ENCODE data around the gene EGLN3. TPM values are rescaled to one million over a fixed set of nuclear protein-coding genes. Genes with fewer than 3 reads are reported as not detected.

The EGLN3 gene
- total RNA-seq, 4 donors from 2014 or later, result 9.4 to 15.7 (median 13.5) TPM

- Histone ChIP-seq H3K4me3 (no peak overlapping the region), H3K27me3 (no peaks in the 10 kb centered on the region), H3K36me3 (peaks cover 0 to 33% of the 10 kb centered on the region in 2 donors), H3K9me3 (no peaks in the 10 kb centered on the region), H3K4me1 (no peaks in the 10 kb centered on the region), H3K27ac (no peak overlapping the region)
- no peak for ATAC-seq
- in situ Hi-C loops (cut with MboI; ENCODE audit: low sequenced_read_pairs in 4 of 4) (no loop called here), intact Hi-C loops (cut with DNase I; ENCODE audit: low total_unique reads) (no loop called here)
- no peak for TF ChIP-seq CTCF (IDR thresholded peaks at IDR 0.05 in 4 of 5, conservative IDR thresholded peaks at IDR 0.05 in 1 of 5)
- no peak for TF ChIP-seq POLR2A (IDR thresholded peaks at IDR 0.05)
- DNase-seq, result no peak
These were observed 25.6 kb downstream of the EGLN3 start for GRCh38 chr14:33925235-33925634.

- ATAC-seq (no peak), DNase-seq (no peak)
- Histone ChIP-seq H3K36me3 (peaks cover 0 to 33% of the 10 kb centered on the region in 2 donors), H3K4me3 (no peak overlapping the region), H3K4me1 (no peaks in the 10 kb centered on the region), H3K27me3 (no peaks in the 10 kb centered on the region), H3K27ac (no peak overlapping the region), H3K9me3 (no peaks in the 10 kb centered on the region)
- TF ChIP-seq POLR2A (IDR thresholded peaks at IDR 0.05) (no peak), CTCF (IDR thresholded peaks at IDR 0.05 in 4 of 5, conservative IDR thresholded peaks at IDR 0.05 in 1 of 5) (no peak)
- in situ Hi-C loops (cut with MboI; ENCODE audit: low sequenced_read_pairs in 4 of 4), result no loop called here
- intact Hi-C loops (cut with DNase I; ENCODE audit: low total_unique reads), result no loop called here
These were observed 26.2 kb downstream of the EGLN3 start for GRCh38 chr14:33924566-33925100.

GRCh38 chr14:33922125-33922524 lies 28.7 kb downstream of the EGLN3 start:
- in situ Hi-C loops (cut with MboI; ENCODE audit: low sequenced_read_pairs in 4 of 4), result no loop called here
- peaks cover 0 to 16% of the 10 kb centered on the region in 2 donors for H3K36me3 ChIP-seq
- ATAC-seq (no peak), DNase-seq (no peak)
- no peaks in the 10 kb centered on the region for H3K9me3 ChIP-seq
- H3K4me3 ChIP-seq, result no peak overlapping the region
- H3K27ac ChIP-seq, result peak overlapping the region in 1 of 4 donors; percentile 9
- H3K4me1 ChIP-seq, result peaks cover 3 to 5% of the 10 kb centered on the region in 2 donors
- intact Hi-C loops (cut with DNase I; ENCODE audit: low total_unique reads), result no loop called here
- no peaks in the 10 kb centered on the region for H3K27me3 ChIP-seq
- TF ChIP-seq POLR2A (IDR thresholded peaks at IDR 0.05) (no peak), CTCF (IDR thresholded peaks at IDR 0.05 in 4 of 5, conservative IDR thresholded peaks at IDR 0.05 in 1 of 5) (no peak)

GRCh38 chr14:33918256-33918655 lies 32.6 kb downstream of the EGLN3 start:
- no peak for DNase-seq
- no peak overlapping the region for H3K27ac ChIP-seq
- H3K27me3 ChIP-seq, result no peaks in the 10 kb centered on the region
- peaks cover 14 to 17% of the 10 kb centered on the region in 2 donors for H3K4me1 ChIP-seq
- in situ Hi-C loops (cut with MboI; ENCODE audit: low sequenced_read_pairs in 4 of 4) (no loop called here), intact Hi-C loops (cut with DNase I; ENCODE audit: low total_unique reads) (no loop called here)
- H3K4me3 ChIP-seq, result no peak overlapping the region
- no peak for TF ChIP-seq POLR2A (IDR thresholded peaks at IDR 0.05)
- TF ChIP-seq CTCF (IDR thresholded peaks at IDR 0.05 in 4 of 5, conservative IDR thresholded peaks at IDR 0.05 in 1 of 5), result no peak
- H3K36me3 ChIP-seq, result no peaks in the 10 kb centered on the region
- no peak for ATAC-seq
- H3K9me3 ChIP-seq, result no peaks in the 10 kb centered on the region

GRCh38 chr14:33917661-33918060 lies 33.2 kb downstream of the EGLN3 start:
- no peak overlapping the region for H3K4me3 ChIP-seq
- no peaks in the 10 kb centered on the region for H3K36me3 ChIP-seq
- DNase-seq, result no peak
- H3K9me3 ChIP-seq, result no peaks in the 10 kb centered on the region
- H3K27me3 ChIP-seq, result no peaks in the 10 kb centered on the region
- intact Hi-C loops (cut with DNase I; ENCODE audit: low total_unique reads), result no loop called here
- H3K27ac ChIP-seq, result peak overlapping the region in 1 of 4 donors; percentile 2
- in situ Hi-C loops (cut with MboI; ENCODE audit: low sequenced_read_pairs in 4 of 4), result no loop called here
- peaks cover 14 to 17% of the 10 kb centered on the region in 2 donors for H3K4me1 ChIP-seq
- TF ChIP-seq CTCF (IDR thresholded peaks at IDR 0.05 in 4 of 5, conservative IDR thresholded peaks at IDR 0.05 in 1 of 5) (no peak), POLR2A (IDR thresholded peaks at IDR 0.05) (no peak)
- no peak for ATAC-seq
